Transverse colon (tissue), 4 donors: ENCODE data around the gene PRLH. TPM values are rescaled to one million over a fixed set of nuclear protein-coding genes. Genes with fewer than 3 reads are reported as not detected.

Experiments
- DNase-seq: peaks from one replicate; pipeline ENCODE4 v3.0.0-alpha.2; 2019
- H3K27ac ChIP-seq, 4 donors: fragments of 200-600 bp; sonication (generic); 2 replicates each; pipeline ENCODE4 v1.5.1; 2016 to 2018; ENCODE audit warnings: inconsistent platforms in 4 of 4
- H3K27me3 ChIP-seq: fragments of 200-600 bp; sonication (generic); 2 replicates; pipeline ENCODE4 v1.5.1; 2017; ENCODE audit warnings: inconsistent platforms
- H3K36me3 ChIP-seq, 4 donors: fragments of 200-600 bp; sonication (generic); 2 replicates each; pipeline ENCODE4 v1.5.1; 2017 to 2019; ENCODE audit warnings: inconsistent platforms in 4 of 4
- H3K4me1 ChIP-seq, 4 donors: fragments of 200-600 bp; sonication (generic); 2 replicates each; pipeline ENCODE4 v1.5.1; 2017 to 2020; ENCODE audit warnings: inconsistent platforms in 4 of 4
- H3K4me3 ChIP-seq, 4 donors: fragments of 200-600 bp; sonication (generic); 1 replicate in 1 of 4; 2 replicates in 3 of 4; pipeline versions ENCODE4 v1.5.1 to v1.6.1; 2017 to 2019; ENCODE audit warnings: inconsistent platforms in 4 of 4
- H3K9me3 ChIP-seq, 2 donors: fragments of 200-600 bp; sonication (generic); 2 replicates each; pipeline ENCODE4 v1.5.1; 2017 to 2019; ENCODE audit warnings: inconsistent platforms in 2 of 2
- CTCF ChIP-seq, 5 experiments: fragments of 200-600 bp in 3 of 5; fragments of 450-650 bp in 2 of 5; sonication (generic) in 3 of 5; IDR thresholded peaks; 1 replicate in 2 of 5; 2 replicates in 3 of 5; pipeline ENCODE4 v1.5.1; 2016 to 2017; ENCODE audit warnings: antibody characterized with exemption in 5 of 5, inconsistent platforms in 3 of 5, mild to moderate bottlenecking in 2 of 5, moderate library complexity in 1 of 5
- EP300 ChIP-seq: sonication (generic); formaldehyde crosslinking; IDR thresholded peaks from one replicate; pipeline ENCODE4 v1.6.1; 2017; ENCODE audit warnings: antibody characterized with exemption, low read depth
- POLR2A ChIP-seq: fragments of 450-650 bp; IDR thresholded peaks from one replicate; pipeline ENCODE4 v1.6.1; 2016; ENCODE audit warnings: antibody characterized with exemption, mild to moderate bottlenecking, moderate library complexity
- POLR2AphosphoS5 ChIP-seq, 3 donors: sonication (generic); formaldehyde crosslinking; IDR thresholded peaks; one replicate each; pipeline ENCODE4 v1.6.1; 2016; ENCODE audit warnings: antibody characterized with exemption in 3 of 3
- WGBS, 2 donors: methylation state at CpG; one replicate each; pipeline ENCODE4 v1.1.5; 2018; ENCODE audit warnings: low coverage in 1 of 2; 5-methylcytosine and 5-hydroxymethylcytosine counted together
- in situ Hi-C, 4 donors: fragments of 200-750 bp; cut with MboI; loops; one replicate each; pipeline versions ENCODE4 v1.15.0 to v1.15.1; 2017; ENCODE audit warnings: low sequenced_read_pairs in 3 of 4, low pct_ligation_motif_present in 1 of 4, low pct_unique_long_range_greater_than_20kb in 1 of 4
- intact Hi-C: fragments of 100-400 bp; cut with DNase I; formaldehyde crosslinking; loops from one replicate; pipeline ENCODE4 v1.15.1; 2023; ENCODE audit warnings: low total_unique reads
- total RNA-seq, 4 donors: library from RNA; depleted of rRNA; stranded (reverse); fragments of >200 nt; gene quantifications; one replicate each; pipeline ENCODE4 v1.1.0, GENCODE V29; 2016

PRLH gene
- total RNA-seq, 4 donors from 2014 or later, result not detected

- Histone ChIP-seq H3K27me3 (no peaks in the 10 kb centered on the region), H3K9me3 (no peaks in the 10 kb centered on the region), H3K36me3 (no peaks in the 10 kb centered on the region), H3K27ac (no peak overlapping the region), H3K4me1 (peaks cover 6 to 15% (median 8%) of the 10 kb centered on the region in 4 donors), H3K4me3 (no peak overlapping the region)
- TF ChIP-seq EP300 (no peak), POLR2AphosphoS5 (IDR thresholded peaks at IDR 0.05) (no peak), POLR2A (no peak), CTCF (IDR thresholded peaks at IDR 0.05) (no peak)
- no peak for DNase-seq
- 91% methylated on average over 11 of the region's 19 CpGs; no CpG with 5 or more reads in 1 of the 2 donors for WGBS, 2 donors
- in situ Hi-C loops, result loop anchor here in 3 of 4 donors (10.0 to 25.0 kb wide), 3 partner anchors 154 to 171 kb away; no protein-coding TSS in a partner anchor
- intact Hi-C loops, result loop anchor here (2.0 kb wide), 1 partner anchor 161 kb away; no protein-coding TSS in a partner anchor
Measured at GRCh38 chr2:237583385-237584295, 17.3 kb downstream of the PRLH start.

GRCh38 chr2:237585590-237586221 lies 19.3 kb downstream of the PRLH start:
- peaks cover 6 to 23% (median 9%) of the 10 kb centered on the region in 4 donors for H3K4me1 ChIP-seq
- no peak for TF ChIP-seq POLR2A
- no peak for TF ChIP-seq EP300
- no peak for TF ChIP-seq POLR2AphosphoS5 (IDR thresholded peaks at IDR 0.05)
- TF ChIP-seq CTCF (IDR thresholded peaks at IDR 0.05), result no peak
- intact Hi-C loops, result no loop called here
- H3K27ac ChIP-seq, result no peak overlapping the region
- H3K27me3 ChIP-seq, result no peaks in the 10 kb centered on the region
- no peaks in the 10 kb centered on the region for H3K9me3 ChIP-seq
- H3K4me3 ChIP-seq, result no peak overlapping the region
- 70 to 88% methylated on average over 5 to 15 of the region's 15 CpGs for WGBS, 2 donors
- no peak for DNase-seq
- no peaks in the 10 kb centered on the region for H3K36me3 ChIP-seq
- in situ Hi-C loops, result loop anchor here in 3 of 4 donors (10.0 to 25.0 kb wide), 3 partner anchors 152 to 169 kb away; no protein-coding TSS in a partner anchor

- Histone ChIP-seq H3K27ac (no peak overlapping the region), H3K27me3 (no peaks in the 10 kb centered on the region), H3K4me1 (peaks cover 0 to 24% (median 1%) of the 10 kb centered on the region in 4 donors), H3K36me3 (no peaks in the 10 kb centered on the region), H3K9me3 (no peaks in the 10 kb centered on the region), H3K4me3 (no peak overlapping the region)
- intact Hi-C loops (no loop called here), in situ Hi-C loops (loop anchor here in 3 of 4 donors (10.0 to 25.0 kb wide), 3 partner anchors 149 to 167 kb away; no protein-coding TSS in a partner anchor)
- peak; percentile 55 for DNase-seq
- 66 to 67% methylated on average over 7 to 9 of the region's 9 CpGs for WGBS, 2 donors
- no peak for TF ChIP-seq EP300
Measured at GRCh38 chr2:237588044-237588696, 21.8 kb downstream of the PRLH start.

- intact Hi-C loops, result loop anchor here (10.0 kb wide), 1 partner anchor 84 kb away; no protein-coding TSS in a partner anchor
- WGBS, 2 donors, result 28 to 47% methylated on average over 2 to 16 of the region's 16 CpGs
- H3K9me3 ChIP-seq, result no peaks in the 10 kb centered on the region
- no peaks in the 10 kb centered on the region for H3K27me3 ChIP-seq
- H3K4me1 ChIP-seq, result peaks cover 0 to 24% (median 7%) of the 10 kb centered on the region in 4 donors
- in situ Hi-C loops, result loop anchor here in 1 of 4 donors (25.0 kb wide), 1 partner anchor 147 kb away; no protein-coding TSS in a partner anchor
- no peaks in the 10 kb centered on the region for H3K36me3 ChIP-seq
- peak; percentile 82 for DNase-seq
- peak within 1 kb of the TSS in 3 of 4 donors; percentile 20 to 39 (median 28) for H3K4me3 ChIP-seq
- peak within 1 kb of the TSS; percentile 69 to 86 (median 74) for H3K27ac ChIP-seq
- no peak for TF ChIP-seq EP300
- TF ChIP-seq POLR2AphosphoS5 (IDR thresholded peaks at IDR 0.05), result peak in 2 of 3 donors; percentile 53 to 54
- TF ChIP-seq CTCF (IDR thresholded peaks at IDR 0.05), result no peak
- peak; percentile 63 for TF ChIP-seq POLR2A
Measured at GRCh38 chr2:237590272-237591140, 24.1 kb downstream of the PRLH start, which contains the start of gene RAB17. Gene RAB17, minus strand, starts transcription at chr2:237590734. Its CDS starts 4,580 bp downstream, at chr2:237586154.
